ENCODE measurements around the gene ATP5IF1. TPM values are rescaled to one million over a fixed set of nuclear protein-coding genes. Genes with fewer than 3 reads are reported as not detected.

Gene ATP5IF1
- total and polyA plus RNA-seq, 9 of the 15 experiments (the other 6 are each of a cell fraction or from before 2014, with no cell fraction given) = 292 to 1,422 (median 388) TPM

DNA sequence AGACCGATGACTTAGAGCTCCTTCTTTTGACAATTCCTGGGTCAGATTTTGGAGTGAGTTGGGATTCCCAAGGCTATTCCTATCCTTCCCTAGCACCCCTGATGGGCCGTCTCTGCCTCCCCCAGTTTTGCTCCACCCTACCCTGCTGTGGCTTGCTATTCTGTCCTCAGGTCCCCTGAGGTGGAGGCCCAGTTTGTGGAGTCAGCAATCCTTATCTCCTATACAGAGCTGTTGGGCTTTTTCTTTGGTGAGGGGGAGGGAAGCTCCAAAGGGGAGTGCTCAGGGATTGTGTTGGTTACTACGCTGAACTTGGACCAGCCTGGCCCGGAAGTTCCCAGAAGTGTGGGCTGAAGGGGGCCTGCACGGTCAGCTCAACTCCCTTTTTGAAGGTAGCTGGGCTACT, 31.0 kb downstream of the ATP5IF1 start (continued):
- TF ChIP-seq, protein P1, sequence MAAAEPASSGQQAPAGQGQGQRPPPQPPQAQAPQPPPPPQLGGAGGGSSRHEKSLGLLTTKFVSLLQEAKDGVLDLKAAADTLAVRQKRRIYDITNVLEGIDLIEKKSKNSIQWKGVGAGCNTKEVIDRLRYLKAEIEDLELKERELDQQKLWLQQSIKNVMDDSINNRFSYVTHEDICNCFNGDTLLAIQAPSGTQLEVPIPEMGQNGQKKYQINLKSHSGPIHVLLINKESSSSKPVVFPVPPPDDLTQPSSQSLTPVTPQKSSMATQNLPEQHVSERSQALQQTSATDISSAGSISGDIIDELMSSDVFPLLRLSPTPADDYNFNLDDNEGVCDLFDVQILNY (CRISPR knock-in tag; IDR thresholded peaks at IDR 0.05) = no peak
- TF ChIP-seq CCNT2 (IDR thresholded peaks at IDR 0.05; ENCODE audit: borderline replicate concordance, extremely low read depth, insufficient read length, low read depth, low read length) (peak; percentile 49), EGR1 (conservative IDR thresholded peaks at IDR 0.05) (peak; percentile 73), MYNN (IDR thresholded peaks at IDR 0.05) (peak; percentile 78; the same call in 1 of the 2 replicates), MYNN (CRISPR knock-in tag; IDR thresholded peaks at IDR 0.05) (no peak), SRF (CRISPR knock-in tag; IDR thresholded peaks at IDR 0.05) (peak in 1 of 2 experiments; percentile 25; a peak in 1 of 4 replicates), EP300 (IDR thresholded peaks at IDR 0.05; ENCODE audit: low read length) (peak; percentile 86; the same call in 1 of the 2 replicates), STAG1 (CRISPR knock-in tag; IDR thresholded peaks at IDR 0.05; ENCODE audit: borderline replicate concordance) (no peak), FOXK2 (conservative IDR thresholded peaks at IDR 0.05 in 1 of 2, IDR thresholded peaks at IDR 0.05 in 1 of 2; ENCODE audit: low read depth in 2 of 2) (peak in 1 of 2 experiments; percentile 24; a peak in 1 of 4 replicates), ARNT (IDR thresholded peaks at IDR 0.05) (peak; percentile 50 to 80; a peak in 1 of 4 replicates), ETS2 (tag; IDR thresholded peaks at IDR 0.05; ENCODE audit: borderline replicate concordance, poor library complexity, severe bottlenecking) (no peak), ETV1 (tag; conservative IDR thresholded peaks at IDR 0.05; ENCODE audit: low read depth) (peak; percentile 42; the same call in 1 of the 2 replicates), MEF2D (tag; conservative IDR thresholded peaks at IDR 0.05; ENCODE audit: low read depth) (no peak), ZNF316 (IDR thresholded peaks at IDR 0.05) (peak; percentile 100), KLF16 (IDR thresholded peaks at IDR 0.05) (peak; percentile 63), NFATC3 (IDR thresholded peaks at IDR 0.05) (0 out of 2 replicates have a peak, but pooled peaks have one; percentile 41), MAFK (IDR thresholded peaks at IDR 0.05; ENCODE audit: low read length) (peak; percentile 95), CREB1 (IDR thresholded peaks at IDR 0.05) (peak; percentile 30; the same call in 1 of the 2 replicates), CREB1 (CRISPR knock-in tag; IDR thresholded peaks at IDR 0.05) (no peak), MBD2 (IDR thresholded peaks at IDR 0.05; ENCODE audit: borderline replicate concordance, low read depth) (peak; percentile 71; the same call in 1 of the 2 replicates), SMARCC2 (IDR thresholded peaks at IDR 0.05; ENCODE audit: low read depth) (peak; percentile 64; the same call in 1 of the 2 replicates), ZNF24 (IDR thresholded peaks at IDR 0.05) (0 out of 2 replicates have a peak, but pooled peaks have one; percentile 9), TEAD1 (CRISPR knock-in tag; IDR thresholded peaks at IDR 0.05) (0 out of 4 replicates have a peak, but pooled peaks of 1 of the 2 experiments have one; percentile 44), NR4A1 (CRISPR knock-in tag; IDR thresholded peaks at IDR 0.05) (no peak), NR4A1 (tag; IDR thresholded peaks at IDR 0.05) (peak; percentile 58; the same call in 1 of the 2 replicates), CREM (IDR thresholded peaks at IDR 0.05; ENCODE audit: low read depth) (peak; percentile 58), RBBP5 (IDR thresholded peaks at IDR 0.05; ENCODE audit: borderline replicate concordance, insufficient read depth, low read length, poor library complexity, severe bottlenecking) (peak; percentile 55)
- TF ChIP-seq, protein P2, sequence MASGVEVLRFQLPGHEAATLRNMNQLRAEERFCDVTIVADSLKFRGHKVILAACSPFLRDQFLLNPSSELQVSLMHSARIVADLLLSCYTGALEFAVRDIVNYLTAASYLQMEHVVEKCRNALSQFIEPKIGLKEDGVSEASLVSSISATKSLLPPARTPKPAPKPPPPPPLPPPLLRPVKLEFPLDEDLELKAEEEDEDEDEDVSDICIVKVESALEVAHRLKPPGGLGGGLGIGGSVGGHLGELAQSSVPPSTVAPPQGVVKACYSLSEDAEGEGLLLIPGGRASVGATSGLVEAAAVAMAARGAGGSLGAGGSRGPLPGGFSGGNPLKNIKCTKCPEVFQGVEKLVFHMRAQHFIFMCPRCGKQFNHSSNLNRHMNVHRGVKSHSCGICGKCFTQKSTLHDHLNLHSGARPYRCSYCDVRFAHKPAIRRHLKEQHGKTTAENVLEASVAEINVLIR (CRISPR knock-in tag; IDR thresholded peaks at IDR 0.05) = no peak
- TF ChIP-seq, protein P3, sequence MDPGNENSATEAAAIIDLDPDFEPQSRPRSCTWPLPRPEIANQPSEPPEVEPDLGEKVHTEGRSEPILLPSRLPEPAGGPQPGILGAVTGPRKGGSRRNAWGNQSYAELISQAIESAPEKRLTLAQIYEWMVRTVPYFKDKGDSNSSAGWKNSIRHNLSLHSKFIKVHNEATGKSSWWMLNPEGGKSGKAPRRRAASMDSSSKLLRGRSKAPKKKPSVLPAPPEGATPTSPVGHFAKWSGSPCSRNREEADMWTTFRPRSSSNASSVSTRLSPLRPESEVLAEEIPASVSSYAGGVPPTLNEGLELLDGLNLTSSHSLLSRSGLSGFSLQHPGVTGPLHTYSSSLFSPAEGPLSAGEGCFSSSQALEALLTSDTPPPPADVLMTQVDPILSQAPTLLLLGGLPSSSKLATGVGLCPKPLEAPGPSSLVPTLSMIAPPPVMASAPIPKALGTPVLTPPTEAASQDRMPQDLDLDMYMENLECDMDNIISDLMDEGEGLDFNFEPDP (CRISPR knock-in tag; IDR thresholded peaks at IDR 0.05) = no peak

Measured in K562 (cell line).